ENCODE data around the gene E2F8.
"Not testable (repeated sequence)": the region's sequence is repeated elsewhere in the genome, so short reads cannot be mapped to it uniquely, and the experiment has no call there.

The E2F8 gene

GRCh38 chr11:19258641-19259230 is 18.0 kb upstream of the E2F8 start:
- Histone ChIP-seq H3K4me1 (ENCODE audit: control insufficient read depth, insufficient read depth, low read length) (no peaks in the 10 kb centered on the region), H3K27ac (ENCODE audit: extremely low read depth, low read depth, low read length) (no peak overlapping the region), H3K9me3 (ENCODE audit: control insufficient read depth, insufficient read depth, low read depth, low read length) (no peaks in the 10 kb centered on the region), H3K4me3 (ENCODE audit: low read depth, low read length) (no peak overlapping the region), H3K36me3 (ENCODE audit: control insufficient read depth in 2 of 2, insufficient read depth in 1 of 2, low read length in 2 of 2) (no peaks in the 10 kb centered on the region)
- ChIA-PET CTCF (interaction anchor here (0.7 to 6.0 kb wide), 23 partner anchors 9 to 495 kb away, joined by 3 to 82 read pairs (median 6); no protein-coding TSS in a partner anchor), POLR2A (interaction anchor here (0.7 kb wide), 1 partner anchor 59 kb away, joined by 4 read pairs; no protein-coding TSS in a partner anchor)
- no peak for TF ChIP-seq ZNF654 (tag by site-specific recombination; IDR thresholded peaks at IDR 0.05; ENCODE audit: low read depth)
- no peak for TF ChIP-seq TCF7L2 (IDR thresholded peaks at IDR 0.05; ENCODE audit: borderline replicate concordance, low read depth, low read length)
- no peak for TF ChIP-seq MYNN (tag by site-specific recombination; IDR thresholded peaks at IDR 0.05; ENCODE audit: borderline replicate concordance)
- TF ChIP-seq ZNF623 (tag by site-specific recombination; IDR thresholded peaks at IDR 0.05): no peak
- no peak for TF ChIP-seq PRDM1 (tag by site-specific recombination; IDR thresholded peaks at IDR 0.05)
- TF ChIP-seq ZNF791 (tag by site-specific recombination; IDR thresholded peaks at IDR 0.05): no peak
- no peak for TF ChIP-seq ZNF747 (tag by site-specific recombination; IDR thresholded peaks at IDR 0.05)
- TF ChIP-seq, protein P1, sequence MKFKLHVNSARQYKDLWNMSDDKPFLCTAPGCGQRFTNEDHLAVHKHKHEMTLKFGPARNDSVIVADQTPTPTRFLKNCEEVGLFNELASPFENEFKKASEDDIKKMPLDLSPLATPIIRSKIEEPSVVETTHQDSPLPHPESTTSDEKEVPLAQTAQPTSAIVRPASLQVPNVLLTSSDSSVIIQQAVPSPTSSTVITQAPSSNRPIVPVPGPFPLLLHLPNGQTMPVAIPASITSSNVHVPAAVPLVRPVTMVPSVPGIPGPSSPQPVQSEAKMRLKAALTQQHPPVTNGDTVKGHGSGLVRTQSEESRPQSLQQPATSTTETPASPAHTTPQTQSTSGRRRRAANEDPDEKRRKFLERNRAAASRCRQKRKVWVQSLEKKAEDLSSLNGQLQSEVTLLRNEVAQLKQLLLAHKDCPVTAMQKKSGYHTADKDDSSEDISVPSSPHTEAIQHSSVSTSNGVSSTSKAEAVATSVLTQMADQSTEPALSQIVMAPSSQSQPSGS (tag by site-specific recombination; IDR thresholded peaks at IDR 0.05; ENCODE audit: low read depth): no peak
- TF ChIP-seq ZNF610 (tag by site-specific recombination; IDR thresholded peaks at IDR 0.05; ENCODE audit: borderline replicate concordance): no peak
- TF ChIP-seq, protein P2, sequence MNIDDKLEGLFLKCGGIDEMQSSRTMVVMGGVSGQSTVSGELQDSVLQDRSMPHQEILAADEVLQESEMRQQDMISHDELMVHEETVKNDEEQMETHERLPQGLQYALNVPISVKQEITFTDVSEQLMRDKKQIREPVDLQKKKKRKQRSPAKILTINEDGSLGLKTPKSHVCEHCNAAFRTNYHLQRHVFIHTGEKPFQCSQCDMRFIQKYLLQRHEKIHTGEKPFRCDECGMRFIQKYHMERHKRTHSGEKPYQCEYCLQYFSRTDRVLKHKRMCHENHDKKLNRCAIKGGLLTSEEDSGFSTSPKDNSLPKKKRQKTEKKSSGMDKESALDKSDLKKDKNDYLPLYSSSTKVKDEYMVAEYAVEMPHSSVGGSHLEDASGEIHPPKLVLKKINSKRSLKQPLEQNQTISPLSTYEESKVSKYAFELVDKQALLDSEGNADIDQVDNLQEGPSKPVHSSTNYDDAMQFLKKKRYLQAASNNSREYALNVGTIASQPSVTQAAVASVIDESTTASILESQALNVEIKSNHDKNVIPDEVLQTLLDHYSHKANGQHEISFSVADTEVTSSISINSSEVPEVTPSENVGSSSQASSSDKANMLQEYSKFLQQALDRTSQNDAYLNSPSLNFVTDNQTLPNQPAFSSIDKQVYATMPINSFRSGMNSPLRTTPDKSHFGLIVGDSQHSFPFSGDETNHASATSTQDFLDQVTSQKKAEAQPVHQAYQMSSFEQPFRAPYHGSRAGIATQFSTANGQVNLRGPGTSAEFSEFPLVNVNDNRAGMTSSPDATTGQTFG (tag by site-specific recombination; IDR thresholded peaks at IDR 0.05; ENCODE audit: borderline replicate concordance): no peak
- TF ChIP-seq ZNF626 (tag by site-specific recombination; IDR thresholded peaks at IDR 0.05): no peak
- TF ChIP-seq, protein P3, sequence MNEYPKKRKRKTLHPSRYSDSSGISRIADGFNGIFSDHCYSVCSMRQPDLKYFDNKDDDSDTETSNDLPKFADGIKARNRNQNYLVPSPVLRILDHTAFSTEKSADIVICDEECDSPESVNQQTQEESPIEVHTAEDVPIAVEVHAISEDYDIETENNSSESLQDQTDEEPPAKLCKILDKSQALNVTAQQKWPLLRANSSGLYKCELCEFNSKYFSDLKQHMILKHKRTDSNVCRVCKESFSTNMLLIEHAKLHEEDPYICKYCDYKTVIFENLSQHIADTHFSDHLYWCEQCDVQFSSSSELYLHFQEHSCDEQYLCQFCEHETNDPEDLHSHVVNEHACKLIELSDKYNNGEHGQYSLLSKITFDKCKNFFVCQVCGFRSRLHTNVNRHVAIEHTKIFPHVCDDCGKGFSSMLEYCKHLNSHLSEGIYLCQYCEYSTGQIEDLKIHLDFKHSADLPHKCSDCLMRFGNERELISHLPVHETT (tag by site-specific recombination; IDR thresholded peaks at IDR 0.05): no peak
- no peak for TF ChIP-seq MZF1 (tag by site-specific recombination; IDR thresholded peaks at IDR 0.05; ENCODE audit: borderline replicate concordance)
- TF ChIP-seq ZNF140 (tag by site-specific recombination; IDR thresholded peaks at IDR 0.05): no peak
- TF ChIP-seq ZNF776 (tag by site-specific recombination; IDR thresholded peaks at IDR 0.05; ENCODE audit: borderline replicate concordance): no peak
- TF ChIP-seq KLF17 (tag by site-specific recombination; IDR thresholded peaks at IDR 0.05): no peak

DNA sequence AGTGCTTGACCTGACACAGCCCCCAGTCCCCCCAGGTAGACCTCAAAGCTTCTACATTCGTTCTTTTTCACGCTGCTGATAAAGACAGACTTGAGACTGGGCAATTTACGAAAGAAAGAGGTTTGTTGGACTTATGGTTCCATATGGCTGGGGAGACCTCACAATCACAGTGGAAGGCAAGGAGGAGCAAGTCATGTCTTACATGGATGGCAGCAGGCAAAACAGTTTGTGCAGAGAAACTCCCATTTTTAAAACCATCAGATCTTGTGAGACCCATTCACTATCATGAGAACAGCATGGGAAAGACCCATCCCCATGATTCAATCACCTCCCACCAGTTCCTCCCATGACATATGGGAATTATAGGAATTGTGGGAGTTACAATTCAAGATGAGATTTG is 13.7 kb upstream of the E2F8 start:
- H3K4me3 ChIP-seq (ENCODE audit: low read depth, low read length); H3K27ac ChIP-seq (ENCODE audit: extremely low read depth, low read depth, low read length); H3K9me3 ChIP-seq (ENCODE audit: control insufficient read depth, insufficient read depth, low read depth, low read length); POLR2A ChIA-PET; H3K36me3 ChIP-seq (ENCODE audit: control insufficient read depth in 2 of 2, insufficient read depth in 1 of 2, low read length in 2 of 2); H3K4me1 ChIP-seq (ENCODE audit: control insufficient read depth, insufficient read depth, low read length): not testable (repeated sequence)
- TF ChIP-seq SETDB1 (IDR thresholded peaks at IDR 0.05; ENCODE audit: insufficient read length, low read length): peak; percentile 13
- CTCF ChIA-PET: interaction anchor here (1.3 to 2.1 kb wide), 2 partner anchors 26 to 184 kb away, joined by 3 to 8 read pairs; no protein-coding TSS in a partner anchor
